Hematopoietic multipotent progenitor cell treated with erythropoietin and hydrocortisone succinate and interleukin-3 and kit ligand, for 8 days (in vitro differentiated cells): ENCODE data around the gene CSF2RB.

Experiments used
- DNase-seq: peaks from one replicate; pipeline ENCODE4 v3.0.0-alpha.2; 2015

CSF2RB gene

DNA sequence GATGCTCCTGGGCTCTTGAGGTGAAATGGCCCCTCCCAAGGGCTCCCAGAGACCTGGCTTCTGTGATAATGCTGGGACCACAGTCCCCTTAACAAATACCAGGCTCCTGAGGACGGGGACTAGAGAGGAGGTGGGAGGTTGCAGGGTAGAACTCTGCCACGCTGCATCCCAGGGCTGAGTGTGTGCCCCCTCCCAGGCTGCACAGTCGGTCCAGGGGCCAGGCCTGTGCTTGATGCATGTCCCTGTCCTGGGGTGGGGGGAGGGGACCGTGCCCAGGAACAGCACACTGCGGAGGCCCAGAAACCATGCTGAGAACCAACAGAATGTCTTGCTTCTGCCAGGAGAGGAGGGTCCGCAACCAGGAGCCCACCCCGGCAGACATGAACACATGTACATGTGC, 9.3 kb downstream of the CSF2RB start:
- DNase-seq: no peak

DNA sequence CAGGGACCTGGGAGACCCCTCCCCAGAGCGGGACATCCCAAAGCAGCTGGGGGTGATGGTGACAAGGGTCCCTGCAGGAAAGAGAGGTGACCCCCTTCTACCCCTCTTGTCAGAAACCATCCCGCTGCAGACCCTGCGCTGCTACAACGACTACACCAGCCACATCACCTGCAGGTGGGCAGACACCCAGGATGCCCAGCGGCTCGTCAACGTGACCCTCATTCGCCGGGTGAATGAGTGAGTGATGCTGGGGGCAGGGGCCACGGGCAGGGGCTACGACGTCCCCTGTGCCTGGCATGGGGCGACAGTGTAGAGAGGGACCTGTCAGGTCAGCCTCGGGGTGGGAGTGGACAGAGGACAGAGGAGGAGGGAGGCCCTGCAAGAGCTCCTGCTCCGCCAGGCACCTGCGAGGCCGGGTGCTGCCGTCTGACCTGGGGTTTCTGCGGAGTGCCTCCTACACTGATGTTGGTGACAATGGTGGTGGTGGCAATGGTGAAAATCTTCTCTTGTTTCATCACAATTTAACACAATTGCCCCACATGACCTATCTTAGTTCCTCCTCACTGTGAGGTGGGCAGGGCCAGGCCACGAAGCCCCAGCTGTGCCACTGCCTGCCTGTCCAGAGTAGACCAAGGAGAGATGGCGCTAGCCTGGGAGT, 9.8 kb downstream of the CSF2RB start:
- DNase-seq: no peak

DNA sequence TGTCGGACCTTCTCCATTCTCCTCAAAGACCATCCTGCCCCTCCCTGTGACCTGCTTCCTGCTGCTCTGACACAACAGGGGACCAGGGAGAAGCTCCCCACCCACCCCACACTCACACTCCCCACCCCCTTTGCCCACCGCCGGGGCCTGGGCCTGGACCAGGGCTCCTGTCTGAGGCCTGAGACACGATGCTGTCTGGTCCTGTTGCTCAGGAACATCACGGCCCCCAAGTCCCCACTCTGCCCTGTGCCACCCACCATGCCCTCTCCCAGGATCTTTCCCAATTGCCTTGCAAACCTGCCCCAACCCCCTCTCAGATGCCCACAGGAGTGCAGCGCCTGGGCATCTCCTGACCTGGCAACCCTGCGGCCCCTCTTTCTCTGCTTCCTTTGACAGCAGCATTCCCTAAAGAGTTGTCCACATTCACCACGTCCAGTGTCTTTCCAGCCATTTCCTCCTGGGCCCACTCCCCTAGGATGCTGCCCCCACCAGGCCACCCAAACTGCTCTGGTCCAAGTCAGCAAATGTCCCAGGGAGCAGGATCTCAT, 10.8 kb downstream of the CSF2RB start:
- DNase-seq: no peak

DNA sequence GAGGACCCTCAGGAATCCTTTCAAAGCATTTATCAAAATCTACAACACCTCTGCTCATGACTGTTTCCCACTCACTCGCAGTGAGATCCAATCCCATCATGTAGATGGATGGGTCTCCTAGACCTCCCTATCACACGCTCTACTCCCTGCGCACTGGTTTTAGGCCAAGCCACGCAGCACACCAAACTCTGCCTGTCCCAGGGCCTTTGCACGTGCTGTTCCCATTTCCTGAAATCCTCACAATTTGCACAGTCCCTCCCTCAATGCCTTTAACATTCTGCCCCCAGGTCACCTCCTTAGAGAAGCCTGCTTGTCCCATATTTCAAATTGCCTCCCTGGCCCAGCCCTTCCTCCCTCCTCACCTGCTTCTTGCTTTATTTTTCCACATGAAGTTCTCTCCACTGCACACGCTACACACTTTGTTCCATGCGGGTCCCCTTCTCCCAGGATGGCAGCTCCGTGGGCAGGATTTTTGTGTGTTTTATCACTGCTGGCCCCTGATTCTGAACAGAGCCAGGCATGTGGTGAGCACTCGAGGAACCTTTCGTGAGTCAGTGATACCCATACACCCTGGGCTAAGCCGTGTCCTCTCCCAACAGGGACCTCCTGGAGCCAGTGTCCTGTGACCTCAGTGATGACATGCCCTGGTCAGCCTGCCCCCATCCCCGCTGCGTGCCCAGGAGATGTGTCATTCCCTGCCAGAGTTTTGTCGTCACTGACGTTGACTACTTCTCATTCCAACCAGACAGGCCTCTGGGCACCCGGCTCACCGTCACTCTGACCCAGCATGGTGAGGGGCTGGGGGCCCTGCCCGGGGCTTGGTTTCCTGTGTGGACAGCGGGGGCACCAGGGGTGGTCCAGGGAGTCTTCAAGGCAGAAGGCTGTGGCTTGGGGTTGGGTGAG, 12.2 kb downstream of the CSF2RB start:
- DNase-seq: no peak

DNA sequence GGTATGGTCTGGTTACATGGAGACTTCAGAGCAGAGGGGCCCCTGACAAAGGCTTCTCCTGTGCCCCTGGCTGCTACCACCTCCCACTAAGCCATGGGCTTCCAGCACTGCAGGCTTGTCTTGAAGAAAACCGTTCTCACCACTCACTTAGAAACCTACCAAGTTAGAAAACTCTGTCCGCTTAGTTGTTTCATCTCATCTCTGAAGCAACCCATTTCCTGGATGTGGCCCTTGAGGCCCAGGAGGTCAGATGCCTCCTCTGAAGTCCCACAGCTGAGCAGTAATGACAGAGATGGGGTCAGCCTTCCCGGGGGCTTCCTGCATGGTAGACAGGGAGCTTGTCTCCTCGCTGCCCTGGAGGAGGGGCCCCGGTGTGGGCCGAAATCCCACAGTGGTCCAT, 12.9 kb downstream of the CSF2RB start:
- DNase-seq: no peak

DNA sequence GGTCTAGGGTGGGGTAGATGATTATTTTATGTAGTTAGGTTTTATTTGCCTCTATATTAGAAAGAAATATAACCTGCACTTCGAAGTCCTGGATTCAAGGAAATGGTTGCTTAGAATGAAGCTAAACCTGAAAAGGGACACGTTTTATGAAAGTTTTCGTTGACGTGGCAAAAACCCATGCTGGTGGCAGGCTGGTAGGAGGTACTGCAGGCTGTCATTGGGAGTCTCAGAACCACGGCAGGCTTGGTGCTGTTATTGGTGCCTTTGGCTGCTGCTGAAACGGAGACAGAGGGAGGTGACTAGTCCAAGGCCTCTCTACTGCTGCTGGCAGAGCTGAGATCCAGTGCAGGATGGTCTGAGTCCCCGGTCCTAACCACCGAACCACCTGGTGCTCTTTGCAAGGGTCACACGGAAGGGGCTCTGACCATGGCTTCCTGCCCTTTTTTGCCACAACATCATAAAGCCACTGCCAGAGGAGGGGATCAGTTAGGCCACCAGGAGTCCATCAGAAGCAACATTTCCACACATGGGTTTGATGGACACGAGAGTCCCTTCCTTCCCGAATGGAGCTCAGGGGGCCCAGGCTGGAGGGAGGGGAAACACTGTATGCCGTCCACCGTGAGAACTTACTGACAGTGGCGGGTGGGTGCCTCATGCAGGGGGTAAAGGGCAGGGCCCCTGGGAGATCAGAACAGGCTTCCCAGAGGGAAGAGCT, 13.4 kb downstream of the CSF2RB start:
- DNase-seq: no peak

DNA sequence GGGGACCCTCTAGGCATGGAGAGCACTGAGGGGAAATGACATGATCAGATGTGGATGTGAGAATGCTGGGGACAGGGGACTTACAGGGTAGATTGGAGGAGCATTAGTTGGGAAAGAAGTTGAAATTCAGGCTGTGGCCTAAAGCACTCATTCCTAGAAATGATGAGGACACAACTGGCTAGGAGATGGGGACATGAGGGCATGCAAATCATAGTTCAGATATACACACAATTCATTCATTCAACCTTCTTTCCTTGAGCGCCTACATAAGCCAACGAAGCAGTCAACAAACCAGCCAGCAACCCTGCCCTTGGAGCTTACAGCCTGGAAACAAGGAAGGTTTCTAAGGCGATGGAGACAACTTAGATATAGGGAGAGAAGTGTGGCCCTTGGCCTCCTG, 14.2 kb downstream of the CSF2RB start:
- no peak for DNase-seq

DNA sequence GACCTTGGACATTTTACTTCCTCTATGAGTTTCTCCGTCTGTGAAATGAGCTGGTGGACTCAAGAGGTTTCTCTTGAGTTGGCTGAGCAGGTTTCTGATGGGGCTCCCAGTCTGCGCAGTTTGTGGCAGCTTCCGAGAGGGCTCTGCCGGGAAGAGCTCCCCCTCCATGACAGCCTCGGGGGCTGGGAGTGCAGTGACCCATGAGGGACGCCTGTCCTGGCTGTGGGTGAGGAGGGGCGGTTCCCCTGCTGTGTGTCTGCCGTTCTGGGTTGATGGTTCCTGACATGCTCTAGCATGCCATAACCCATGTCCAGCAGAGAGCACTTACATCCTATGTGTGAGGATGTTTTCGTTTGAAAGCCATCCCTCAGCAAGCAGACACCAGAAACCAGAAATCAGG, 14.8 kb downstream of the CSF2RB start:
- no peak for DNase-seq

DNA sequence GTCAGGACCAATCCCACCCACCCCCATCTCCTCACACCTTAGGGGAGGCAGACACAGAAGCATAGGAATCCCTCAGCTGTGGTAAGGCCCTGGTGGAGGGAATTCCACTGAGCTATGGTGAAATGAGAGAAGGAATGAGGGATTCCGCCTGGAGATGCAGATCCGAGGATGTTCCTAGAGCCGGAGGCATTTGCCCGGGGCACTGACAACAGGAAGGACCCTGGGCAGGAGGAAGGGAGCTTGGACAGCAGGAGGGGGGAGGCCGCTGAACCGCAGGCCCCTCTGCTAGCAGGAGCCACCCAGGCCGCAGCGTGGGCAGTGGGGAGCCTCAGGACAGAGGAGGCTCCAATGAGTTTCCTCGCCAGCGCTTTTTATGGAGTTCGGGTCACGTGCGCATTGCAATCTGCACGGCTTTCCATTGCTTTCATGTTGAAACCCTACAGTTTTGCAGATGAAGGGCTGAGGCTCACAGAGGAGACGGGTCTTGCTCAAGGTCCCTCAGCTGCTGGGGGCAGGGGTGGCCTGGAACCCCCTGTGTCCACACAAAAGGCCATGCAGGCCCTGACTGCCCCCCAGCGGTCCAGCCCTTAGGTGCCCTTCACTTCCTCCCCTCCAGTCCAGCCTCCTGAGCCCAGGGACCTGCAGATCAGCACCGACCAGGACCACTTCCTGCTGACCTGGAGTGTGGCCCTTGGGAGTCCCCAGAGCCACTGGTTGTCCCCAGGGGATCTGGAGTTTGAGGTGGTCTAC, 15.5 kb downstream of the CSF2RB start:
- DNase-seq: no peak

DNA sequence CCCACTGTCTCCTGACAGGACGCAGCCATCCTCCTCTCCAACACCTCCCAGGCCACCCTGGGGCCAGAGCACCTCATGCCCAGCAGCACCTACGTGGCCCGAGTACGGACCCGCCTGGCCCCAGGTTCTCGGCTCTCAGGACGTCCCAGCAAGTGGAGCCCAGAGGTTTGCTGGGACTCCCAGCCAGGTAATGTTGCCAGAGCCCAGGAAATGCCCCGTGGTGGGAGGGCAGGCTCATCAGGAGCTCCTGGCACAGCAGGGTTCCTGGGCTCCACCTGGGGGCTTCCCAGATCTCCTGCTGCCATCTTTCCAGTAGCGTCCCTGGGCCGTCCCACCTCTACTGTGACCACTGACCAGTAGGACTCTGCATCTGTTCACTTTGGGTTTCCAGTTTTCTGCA, 16.2 kb downstream of the CSF2RB start:
- no peak for DNase-seq

DNA sequence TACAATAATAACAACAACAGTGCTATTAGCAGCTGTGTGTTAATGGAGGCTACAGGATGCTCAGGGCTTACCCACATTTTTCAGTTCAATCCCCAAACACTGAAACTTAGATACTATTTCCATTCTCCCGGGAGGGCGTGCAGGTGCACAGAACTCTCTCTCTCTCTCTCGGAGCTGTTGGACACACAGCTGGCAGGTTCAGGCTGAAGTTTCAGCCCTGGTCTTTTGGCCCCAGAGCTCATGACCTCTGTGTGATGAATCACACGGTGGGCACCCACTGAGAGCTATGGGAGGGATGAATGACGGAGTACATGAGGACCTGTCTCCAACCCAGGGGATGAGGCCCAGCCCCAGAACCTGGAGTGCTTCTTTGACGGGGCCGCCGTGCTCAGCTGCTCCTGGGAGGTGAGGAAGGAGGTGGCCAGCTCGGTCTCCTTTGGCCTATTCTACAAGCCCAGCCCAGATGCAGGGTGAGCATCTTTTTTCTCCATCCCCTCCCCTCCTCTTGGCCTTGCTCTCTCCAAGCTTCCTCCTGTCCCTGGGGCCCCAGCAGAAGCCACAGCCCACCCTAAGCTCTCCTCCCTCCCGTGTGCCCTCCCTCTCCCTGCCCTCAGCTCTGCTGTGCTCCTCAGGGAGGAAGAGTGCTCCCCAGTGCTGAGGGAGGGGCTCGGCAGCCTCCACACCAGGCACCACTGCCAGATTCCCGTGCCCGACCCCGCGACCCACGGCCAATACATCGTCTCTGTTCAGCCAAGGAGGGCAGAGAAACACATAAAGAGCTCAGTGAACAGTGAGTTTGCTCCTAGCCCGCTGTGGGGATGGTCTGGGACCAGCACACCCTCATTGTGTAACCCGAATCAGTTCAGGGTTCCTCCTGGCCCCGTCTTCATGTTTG, 16.9 kb downstream of the CSF2RB start:
- DNase-seq: no peak

DNA sequence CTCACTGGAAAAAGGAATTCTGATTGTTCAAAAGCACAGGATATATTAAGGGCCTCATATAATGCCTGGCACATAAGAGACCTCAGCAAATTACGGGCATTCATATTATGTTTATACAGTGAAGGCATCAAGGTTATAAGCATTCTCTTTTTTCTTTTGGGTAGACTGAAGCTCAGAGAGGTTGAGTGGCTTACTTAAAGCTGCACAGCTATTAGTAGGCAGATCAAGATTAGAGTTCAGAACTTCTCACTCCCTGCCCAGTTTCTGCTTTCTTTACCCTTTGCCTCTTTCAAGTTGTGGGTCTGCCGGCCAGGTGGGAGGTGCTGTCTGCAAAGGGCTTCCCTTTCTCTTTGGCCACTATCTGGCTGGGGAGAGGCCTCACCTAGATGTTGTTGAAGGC, 18.0 kb downstream of the CSF2RB start:
- DNase-seq: no peak

DNA sequence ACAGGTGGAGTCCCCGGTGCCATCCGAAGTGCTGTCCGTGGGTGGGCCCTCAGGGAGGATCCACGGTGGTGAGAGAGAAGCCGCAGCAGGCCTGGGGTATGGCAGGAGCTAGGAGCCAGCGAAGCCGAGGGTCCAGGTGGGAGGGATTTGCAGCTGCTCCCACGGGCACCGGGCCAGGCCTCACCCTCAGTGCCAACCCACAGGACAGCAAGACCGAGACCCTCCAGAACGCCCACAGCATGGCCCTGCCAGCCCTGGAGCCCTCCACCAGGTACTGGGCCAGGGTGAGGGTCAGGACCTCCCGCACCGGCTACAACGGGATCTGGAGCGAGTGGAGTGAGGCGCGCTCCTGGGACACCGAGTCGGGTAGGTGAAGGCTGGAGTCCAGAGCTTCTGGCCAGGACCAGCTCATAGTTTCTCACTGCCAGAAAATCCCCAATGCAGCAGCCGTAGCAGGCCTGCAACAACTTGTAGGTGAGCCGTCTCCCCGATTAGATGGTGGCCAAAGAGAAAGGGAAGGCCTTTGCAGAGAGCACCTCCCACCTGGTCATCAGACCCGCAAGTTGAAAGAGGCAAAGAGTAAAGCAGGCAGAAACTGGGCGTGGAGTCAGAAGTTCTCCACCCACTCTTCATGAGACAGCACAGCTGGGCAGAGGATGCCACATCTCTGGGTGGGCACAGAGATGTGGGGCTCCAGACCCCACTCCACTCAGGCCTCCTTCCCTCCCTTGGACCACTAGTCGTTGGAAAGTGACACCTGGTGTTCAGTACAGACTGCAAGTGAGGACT, 20.4 kb downstream of the CSF2RB start:
- no peak for DNase-seq

DNA sequence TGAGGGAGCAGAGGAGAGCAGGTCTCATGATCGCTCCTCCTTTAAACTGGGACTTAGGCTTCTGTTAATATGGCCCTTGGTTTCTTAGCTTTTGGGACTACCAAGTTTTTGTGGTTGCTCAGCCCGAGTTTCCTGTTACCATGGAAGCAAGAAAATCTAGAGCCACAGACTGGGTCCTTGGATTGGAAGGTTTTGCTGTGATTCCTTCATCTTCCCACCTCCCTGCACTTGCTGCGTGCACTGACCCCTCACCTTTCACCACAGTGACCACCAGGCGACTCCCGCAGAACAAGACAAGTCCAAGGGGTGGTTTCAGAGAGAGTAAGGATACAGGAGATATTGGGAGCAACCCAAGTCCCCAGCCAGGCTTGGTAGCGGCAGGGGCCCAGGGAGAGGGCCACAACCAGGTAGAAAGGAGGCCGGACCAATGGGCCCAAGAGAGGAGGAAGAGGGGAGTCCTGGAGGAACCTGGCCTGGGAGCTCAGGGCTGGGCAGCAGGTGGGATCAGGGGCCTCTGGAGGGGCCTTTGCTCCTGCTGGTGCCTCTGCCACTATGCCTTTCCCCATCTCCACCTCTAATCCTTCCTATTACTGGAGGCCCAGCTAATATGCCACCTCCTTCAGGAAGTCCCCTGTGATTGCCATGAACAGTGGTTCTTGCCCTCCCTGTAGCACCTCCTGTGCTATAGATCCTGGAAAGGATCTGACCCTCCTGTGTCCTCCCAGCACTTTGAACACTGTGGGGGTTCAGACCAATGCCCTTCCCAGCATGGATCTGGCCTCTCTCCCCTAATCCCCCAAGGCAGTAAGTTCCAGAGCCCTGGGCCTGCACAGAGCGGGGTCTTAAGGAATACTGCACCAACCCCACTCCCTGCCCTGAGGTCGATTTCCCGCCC, 21.2 kb downstream of the CSF2RB start:
- no peak for DNase-seq

DNA sequence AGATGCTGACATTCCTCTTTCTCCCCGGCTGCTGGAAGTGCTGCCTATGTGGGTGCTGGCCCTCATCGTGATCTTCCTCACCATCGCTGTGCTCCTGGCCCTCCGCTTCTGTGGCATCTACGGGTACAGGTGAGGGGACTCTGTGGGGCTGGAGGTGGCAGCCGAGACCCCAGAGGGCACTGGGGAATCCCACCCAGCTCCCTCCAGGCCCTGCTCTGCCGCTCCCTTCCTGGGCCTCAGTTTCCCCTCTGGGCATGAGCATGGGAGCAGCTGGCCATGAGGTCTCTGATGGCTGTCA, 21.8 kb downstream of the CSF2RB start:
- no peak for DNase-seq

DNA sequence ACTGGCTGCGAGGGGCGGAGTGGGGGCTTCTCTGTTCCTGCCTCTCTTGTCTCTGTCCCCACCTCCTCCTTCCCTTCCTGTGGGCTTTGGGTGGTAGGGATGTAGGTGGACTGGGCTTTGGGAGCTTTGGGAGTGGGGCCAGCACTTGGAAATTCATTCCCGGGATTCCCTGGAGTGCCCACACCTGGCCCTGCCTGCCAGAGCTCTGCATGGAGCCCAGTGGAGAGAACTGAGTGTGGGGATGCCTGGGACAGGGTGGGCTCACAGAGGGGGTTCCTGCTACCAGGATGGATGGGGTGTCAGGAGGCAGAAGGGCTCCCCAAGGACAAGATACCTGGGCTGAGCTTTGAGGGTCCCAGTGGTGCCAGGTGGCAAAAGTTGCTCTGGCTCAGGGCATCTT, 22.3 kb downstream of the CSF2RB start:
- no peak for DNase-seq

DNA sequence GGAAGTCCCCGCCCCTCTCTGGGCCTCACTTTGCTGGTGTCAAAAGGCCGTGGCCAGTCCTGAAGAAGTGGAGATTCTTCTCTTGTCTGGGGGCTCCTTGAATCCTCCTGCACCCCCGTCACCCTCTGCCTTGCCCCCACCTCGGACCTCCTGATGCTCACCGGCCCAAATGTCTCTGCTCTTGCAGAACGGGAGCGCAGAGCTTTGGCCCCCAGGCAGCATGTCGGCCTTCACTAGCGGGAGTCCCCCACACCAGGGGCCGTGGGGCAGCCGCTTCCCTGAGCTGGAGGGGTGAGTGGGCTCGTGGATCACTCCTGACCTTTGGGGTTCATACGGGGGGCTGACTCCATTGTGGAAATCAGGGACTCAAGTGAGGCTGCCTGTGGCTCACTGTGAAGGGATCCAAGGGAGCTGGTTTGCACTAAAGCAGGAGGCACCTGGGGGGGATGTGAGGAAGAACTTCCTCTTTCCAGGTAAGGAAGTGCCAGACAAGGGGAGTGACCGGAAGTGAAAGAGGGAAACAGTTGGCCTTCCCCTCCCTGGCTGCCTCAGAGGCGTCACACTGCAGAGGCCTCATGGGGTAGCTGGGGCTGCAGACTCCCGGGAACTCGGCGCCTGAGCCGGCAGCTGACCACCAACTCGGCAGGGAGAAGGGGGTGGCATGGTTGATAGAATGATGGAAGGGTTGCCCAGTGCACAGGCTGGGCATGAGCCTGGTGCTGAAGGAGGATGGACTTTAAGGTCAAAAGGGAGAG, 23.1 kb downstream of the CSF2RB start:
- DNase-seq: no peak

DNA sequence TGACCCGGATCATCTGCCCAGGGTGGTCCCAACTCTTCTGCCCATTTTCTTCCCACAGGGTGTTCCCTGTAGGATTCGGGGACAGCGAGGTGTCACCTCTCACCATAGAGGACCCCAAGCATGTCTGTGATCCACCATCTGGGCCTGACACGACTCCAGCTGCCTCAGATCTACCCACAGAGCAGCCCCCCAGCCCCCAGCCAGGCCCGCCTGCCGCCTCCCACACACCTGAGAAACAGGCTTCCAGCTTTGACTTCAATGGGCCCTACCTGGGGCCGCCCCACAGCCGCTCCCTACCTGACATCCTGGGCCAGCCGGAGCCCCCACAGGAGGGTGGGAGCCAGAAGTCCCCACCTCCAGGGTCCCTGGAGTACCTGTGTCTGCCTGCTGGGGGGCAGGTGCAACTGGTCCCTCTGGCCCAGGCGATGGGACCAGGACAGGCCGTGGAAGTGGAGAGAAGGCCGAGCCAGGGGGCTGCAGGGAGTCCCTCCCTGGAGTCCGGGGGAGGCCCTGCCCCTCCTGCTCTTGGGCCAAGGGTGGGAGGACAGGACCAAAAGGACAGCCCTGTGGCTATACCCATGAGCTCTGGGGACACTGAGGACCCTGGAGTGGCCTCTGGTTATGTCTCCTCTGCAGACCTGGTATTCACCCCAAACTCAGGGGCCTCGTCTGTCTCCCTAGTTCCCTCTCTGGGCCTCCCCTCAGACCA, 24.0 kb downstream of the CSF2RB start:
- DNase-seq: no peak

DNA sequence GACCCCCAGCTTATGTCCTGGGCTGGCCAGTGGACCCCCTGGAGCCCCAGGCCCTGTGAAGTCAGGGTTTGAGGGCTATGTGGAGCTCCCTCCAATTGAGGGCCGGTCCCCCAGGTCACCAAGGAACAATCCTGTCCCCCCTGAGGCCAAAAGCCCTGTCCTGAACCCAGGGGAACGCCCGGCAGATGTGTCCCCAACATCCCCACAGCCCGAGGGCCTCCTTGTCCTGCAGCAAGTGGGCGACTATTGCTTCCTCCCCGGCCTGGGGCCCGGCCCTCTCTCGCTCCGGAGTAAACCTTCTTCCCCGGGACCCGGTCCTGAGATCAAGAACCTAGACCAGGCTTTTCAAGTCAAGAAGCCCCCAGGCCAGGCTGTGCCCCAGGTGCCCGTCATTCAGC, 24.6 kb downstream of the CSF2RB start:
- no peak for DNase-seq
